Transverse colon (tissue), 3 donors: ENCODE data around the gene ACSM4.

Experiments used
- EP300 ChIP-seq: sonication (generic); formaldehyde crosslinking; IDR thresholded peaks from one replicate; pipeline ENCODE4 v1.6.1; 2017; ENCODE audit warnings: antibody characterized with exemption, low read depth
- POLR2A ChIP-seq: fragments of 450-650 bp; IDR thresholded peaks from one replicate; pipeline ENCODE4 v1.6.1; 2016; ENCODE audit warnings: antibody characterized with exemption, mild to moderate bottlenecking, moderate library complexity
- TF ChIP-seq, protein P1 (sequence below), 5 experiments: fragments of 200-600 bp in 3 of 5; fragments of 450-650 bp in 2 of 5; sonication (generic) in 3 of 5; IDR thresholded peaks; 1 replicate in 2 of 5; 2 replicates in 3 of 5; pipeline ENCODE4 v1.5.1; 2016 to 2017; ENCODE audit warnings: antibody characterized with exemption in 5 of 5, inconsistent platforms in 3 of 5, mild to moderate bottlenecking in 2 of 5, moderate library complexity in 1 of 5

DNA sequence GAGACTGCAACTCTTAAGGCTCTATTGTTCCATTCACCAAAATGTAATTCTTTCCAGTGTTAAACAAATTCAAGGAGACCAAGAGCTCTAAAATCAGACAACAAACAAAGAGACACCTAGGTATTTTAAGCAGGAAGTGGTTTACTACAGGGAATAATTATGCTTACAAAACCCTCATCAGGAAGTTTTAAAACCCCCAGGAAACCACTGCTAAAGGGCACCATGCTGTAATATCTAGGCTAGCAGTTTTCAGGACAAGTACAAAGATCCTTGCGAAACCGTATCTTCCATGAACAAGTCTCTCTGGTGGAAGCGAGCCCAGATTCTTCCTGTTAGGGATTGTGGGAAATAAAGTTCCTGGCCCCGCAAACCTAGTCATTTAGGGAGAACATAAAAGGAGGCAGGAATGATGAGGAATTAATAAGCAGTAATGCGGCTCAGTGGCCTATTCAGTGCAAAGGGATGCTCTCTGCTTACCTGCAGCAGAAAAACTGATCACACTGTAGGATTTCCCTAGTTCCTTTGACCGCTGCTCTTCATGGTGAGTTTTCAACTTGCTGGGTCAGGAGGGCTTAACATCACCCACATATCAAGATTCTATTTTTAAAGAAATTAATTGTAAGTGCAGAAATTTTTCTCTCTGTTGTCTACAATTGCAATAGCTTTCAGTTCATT lies 42.8 kb downstream of the ACSM4 start:
- TF ChIP-seq, protein P1, sequence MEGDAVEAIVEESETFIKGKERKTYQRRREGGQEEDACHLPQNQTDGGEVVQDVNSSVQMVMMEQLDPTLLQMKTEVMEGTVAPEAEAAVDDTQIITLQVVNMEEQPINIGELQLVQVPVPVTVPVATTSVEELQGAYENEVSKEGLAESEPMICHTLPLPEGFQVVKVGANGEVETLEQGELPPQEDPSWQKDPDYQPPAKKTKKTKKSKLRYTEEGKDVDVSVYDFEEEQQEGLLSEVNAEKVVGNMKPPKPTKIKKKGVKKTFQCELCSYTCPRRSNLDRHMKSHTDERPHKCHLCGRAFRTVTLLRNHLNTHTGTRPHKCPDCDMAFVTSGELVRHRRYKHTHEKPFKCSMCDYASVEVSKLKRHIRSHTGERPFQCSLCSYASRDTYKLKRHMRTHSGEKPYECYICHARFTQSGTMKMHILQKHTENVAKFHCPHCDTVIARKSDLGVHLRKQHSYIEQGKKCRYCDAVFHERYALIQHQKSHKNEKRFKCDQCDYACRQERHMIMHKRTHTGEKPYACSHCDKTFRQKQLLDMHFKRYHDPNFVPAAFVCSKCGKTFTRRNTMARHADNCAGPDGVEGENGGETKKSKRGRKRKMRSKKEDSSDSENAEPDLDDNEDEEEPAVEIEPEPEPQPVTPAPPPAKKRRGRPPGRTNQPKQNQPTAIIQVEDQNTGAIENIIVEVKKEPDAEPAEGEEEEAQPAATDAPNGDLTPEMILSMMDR (IDR thresholded peaks at IDR 0.05) = no peak
- no peak for TF ChIP-seq POLR2A
- TF ChIP-seq EP300 = no peak
